Right lobe of liver (tissue), 4 donors: ENCODE data around the gene ANKRD60.

Experiments used
- POLR2A ChIP-seq: fragments of 450-650 bp; IDR thresholded peaks from one replicate; pipeline ENCODE4 v1.6.1; 2017; ENCODE audit warnings: antibody characterized with exemption, mild to moderate bottlenecking
- TF ChIP-seq, protein P1 (sequence below), 4 donors: fragments of 200-600 bp in 3 of 4; fragments of 450-650 bp in 1 of 4; IDR thresholded peaks; one replicate each; pipeline versions ENCODE4 v1.5.1 to v1.8.0; 2016 to 2022; ENCODE audit warnings: antibody characterized with exemption in 4 of 4, mild to moderate bottlenecking in 2 of 4
- donor health status: DM: no; HTN: no; CAD: no.
- donor health status: DM: no; HTN: no; CAD: no.
- donor health status: DM: no; HTN: yes; CAD: no.

DNA sequence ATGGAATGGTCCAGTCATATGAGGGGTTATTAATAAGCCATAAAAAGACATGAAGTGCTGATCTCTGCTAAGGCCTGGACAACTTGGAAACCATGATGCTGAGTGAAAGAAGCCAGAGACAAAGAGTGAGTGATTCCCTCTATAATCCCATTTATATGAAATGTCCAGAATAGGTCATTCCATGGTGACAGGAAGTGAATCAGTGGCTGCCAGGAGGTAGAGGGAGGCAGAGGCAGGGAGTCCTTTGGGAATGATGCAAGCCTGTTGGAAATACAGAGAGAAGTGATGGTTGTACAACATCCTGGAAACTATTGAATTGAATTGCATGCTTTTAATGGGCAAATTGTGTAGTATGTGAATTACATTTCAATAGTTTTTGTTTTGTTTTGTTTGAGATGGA, 26.4 kb downstream of the ANKRD60 start:
- TF ChIP-seq, protein P1, sequence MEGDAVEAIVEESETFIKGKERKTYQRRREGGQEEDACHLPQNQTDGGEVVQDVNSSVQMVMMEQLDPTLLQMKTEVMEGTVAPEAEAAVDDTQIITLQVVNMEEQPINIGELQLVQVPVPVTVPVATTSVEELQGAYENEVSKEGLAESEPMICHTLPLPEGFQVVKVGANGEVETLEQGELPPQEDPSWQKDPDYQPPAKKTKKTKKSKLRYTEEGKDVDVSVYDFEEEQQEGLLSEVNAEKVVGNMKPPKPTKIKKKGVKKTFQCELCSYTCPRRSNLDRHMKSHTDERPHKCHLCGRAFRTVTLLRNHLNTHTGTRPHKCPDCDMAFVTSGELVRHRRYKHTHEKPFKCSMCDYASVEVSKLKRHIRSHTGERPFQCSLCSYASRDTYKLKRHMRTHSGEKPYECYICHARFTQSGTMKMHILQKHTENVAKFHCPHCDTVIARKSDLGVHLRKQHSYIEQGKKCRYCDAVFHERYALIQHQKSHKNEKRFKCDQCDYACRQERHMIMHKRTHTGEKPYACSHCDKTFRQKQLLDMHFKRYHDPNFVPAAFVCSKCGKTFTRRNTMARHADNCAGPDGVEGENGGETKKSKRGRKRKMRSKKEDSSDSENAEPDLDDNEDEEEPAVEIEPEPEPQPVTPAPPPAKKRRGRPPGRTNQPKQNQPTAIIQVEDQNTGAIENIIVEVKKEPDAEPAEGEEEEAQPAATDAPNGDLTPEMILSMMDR (IDR thresholded peaks at IDR 0.05): no peak
- no peak for TF ChIP-seq POLR2A
